NCI-H774 (cell line): ENCODE measurements around the gene S100A1.

Experiments
- DNase-seq: peaks from one replicate; lab custom pipeline; 2025; lab: John Stamatoyannopoulos, UW

Gene S100A1

GRCh38 chr1:153610811-153611301, 17.4 kb upstream of the S100A1 start:
- no peak for DNase-seq

GRCh38 chr1:153611356-153611755, 16.9 kb upstream of the S100A1 start:
- no peak for DNase-seq

- no peak for DNase-seq
These were observed 16.0 kb upstream of the S100A1 start for GRCh38 chr1:153612111-153612754.

- DNase-seq: no peak
These were observed 15.4 kb upstream of the S100A1 start, which contains the start of gene S100A16 for GRCh38 chr1:153612755-153613331. S100A16 (minus strand) TSS chr1:153613137; CDS start chr1:153608151, 4,986 bp downstream.

GRCh38 chr1:153613406-153613805, 14.8 kb upstream of the S100A1 start:
- no peak for DNase-seq

- DNase-seq: no peak
These were observed 13.9 kb upstream of the S100A1 start for GRCh38 chr1:153614189-153614900.

- no peak for DNase-seq
These were observed 13.3 kb upstream of the S100A1 start for GRCh38 chr1:153614906-153615305.

- DNase-seq: no peak
These were observed 12.8 kb upstream of the S100A1 start for GRCh38 chr1:153615406-153615805.

GRCh38 chr1:153616144-153616916, 11.9 kb upstream of the S100A1 start, which contains the start of gene S100A14:
S100A14 (minus strand) TSS chr1:153616325; CDS start chr1:153615858, 467 bp downstream.
- DNase-seq: no peak

- DNase-seq: no peak
These were observed 11.3 kb upstream of the S100A1 start for GRCh38 chr1:153616917-153617311.

- no peak for DNase-seq
These were observed 10.6 kb upstream of the S100A1 start for GRCh38 chr1:153617663-153618062.

- DNase-seq: no peak
These were observed 9.1 kb upstream of the S100A1 start for GRCh38 chr1:153619171-153619570.

GRCh38 chr1:153623101-153623500, 5.1 kb upstream of the S100A1 start:
- DNase-seq: no peak

GRCh38 chr1:153624965-153625611, 3.1 kb upstream of the S100A1 start:
- no peak for DNase-seq

GRCh38 chr1:153626477-153626903, 1.7 kb upstream of the S100A1 start:
- no peak for DNase-seq

GRCh38 chr1:153626904-153627714, 1.1 kb upstream of the S100A1 start, which contains the start of gene S100A13:
S100A13 (minus strand) TSS chr1:153627505; CDS start chr1:153626472, 1,033 bp downstream.
- DNase-seq: peak; percentile 79

GRCh38 chr1:153628638-153629342, 556 bp downstream of the S100A1 start:
- DNase-seq: no peak

GRCh38 chr1:153629343-153629665, 1.1 kb downstream of the S100A1 start:
- DNase-seq: no peak

- DNase-seq: no peak
These were observed 1.7 kb downstream of the S100A1 start for GRCh38 chr1:153629971-153630370.

GRCh38 chr1:153630384-153630783, 2.1 kb downstream of the S100A1 start:
- DNase-seq: no peak
